Skeletal muscle cell (primary cell): ENCODE results near the gene FNDC3B.

ENCODE experiments used
- DNase-seq: peaks from one replicate; pipeline ENCODE4 v3.0.0-alpha.2; 2010; ENCODE audit warnings: low read depth
- H3K4me3 ChIP-seq: 2 replicates; pipeline ENCODE4 v1.5.1; 2011; ENCODE audit warnings: low read depth, mild to moderate bottlenecking, control low read depth, low read length, moderate library complexity

FNDC3B gene

DNA sequence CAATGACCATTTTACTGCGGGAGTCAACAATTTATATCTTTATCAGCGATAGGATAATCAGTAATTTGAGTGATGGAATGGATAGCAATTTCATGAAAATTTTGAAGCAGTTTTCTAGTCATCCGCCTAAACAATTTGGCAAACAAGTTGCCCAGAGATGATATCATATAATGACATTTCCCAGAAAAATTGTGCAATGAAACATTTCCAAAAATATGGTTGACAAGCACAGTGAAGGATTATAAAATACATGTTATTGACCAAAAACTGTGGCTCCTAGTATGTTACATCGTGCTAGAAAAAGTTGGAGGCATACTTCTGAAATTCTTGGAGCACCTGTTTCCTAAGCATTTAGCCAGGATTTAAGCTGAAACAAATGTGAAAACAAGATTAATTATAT is 263.8 kb downstream of the FNDC3B start:
- H3K4me3 ChIP-seq = no peak overlapping the region

GRCh38 chr3:172303941-172304558 is 264.7 kb downstream of the FNDC3B start:
- H3K4me3 ChIP-seq = no peak overlapping the region
- DNase-seq = no peak

More for the DNA sequence above, 263.8 kb downstream of the FNDC3B start:
- DNase-seq = no peak

DNA sequence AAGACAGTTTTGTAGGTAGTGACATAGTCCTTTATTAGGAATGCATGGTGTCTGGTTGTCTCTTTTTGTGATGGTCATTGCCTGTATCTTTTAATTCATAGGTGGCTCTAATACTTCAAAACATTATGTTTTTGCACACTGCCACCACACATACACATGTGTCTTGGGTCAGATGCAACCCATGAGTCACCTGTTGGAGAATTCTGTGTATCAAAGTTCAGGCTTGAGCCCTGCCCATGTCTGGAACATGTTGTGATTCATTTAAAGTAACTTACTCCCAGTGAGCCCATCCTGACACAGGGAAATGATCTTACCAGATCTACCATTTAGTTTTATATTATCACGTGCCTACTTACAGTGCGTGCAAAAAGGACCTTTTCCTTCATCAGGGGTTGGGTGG is 266.2 kb downstream of the FNDC3B start:
- H3K4me3 ChIP-seq = no peak overlapping the region
- DNase-seq = peak; percentile 72

DNA sequence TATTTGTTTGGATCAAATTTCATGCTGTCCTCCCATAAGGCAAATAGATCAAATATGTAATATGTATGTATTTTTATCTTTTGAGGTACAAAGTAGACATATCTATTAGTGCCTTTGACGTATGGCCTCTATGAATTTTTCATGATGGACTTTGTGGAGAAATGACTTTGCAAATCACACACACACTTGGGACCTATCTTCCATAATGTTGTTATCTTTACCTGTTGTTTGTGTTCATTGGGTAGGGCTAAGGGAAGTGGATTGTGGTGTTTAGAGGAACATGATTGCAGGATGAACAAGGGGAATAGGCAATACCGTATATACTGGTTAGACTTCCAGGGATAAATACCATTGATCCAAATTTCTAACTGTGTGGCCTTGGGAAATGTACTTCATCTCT is 266.6 kb downstream of the FNDC3B start:
- no peak for DNase-seq
- H3K4me3 ChIP-seq = no peak overlapping the region

DNA sequence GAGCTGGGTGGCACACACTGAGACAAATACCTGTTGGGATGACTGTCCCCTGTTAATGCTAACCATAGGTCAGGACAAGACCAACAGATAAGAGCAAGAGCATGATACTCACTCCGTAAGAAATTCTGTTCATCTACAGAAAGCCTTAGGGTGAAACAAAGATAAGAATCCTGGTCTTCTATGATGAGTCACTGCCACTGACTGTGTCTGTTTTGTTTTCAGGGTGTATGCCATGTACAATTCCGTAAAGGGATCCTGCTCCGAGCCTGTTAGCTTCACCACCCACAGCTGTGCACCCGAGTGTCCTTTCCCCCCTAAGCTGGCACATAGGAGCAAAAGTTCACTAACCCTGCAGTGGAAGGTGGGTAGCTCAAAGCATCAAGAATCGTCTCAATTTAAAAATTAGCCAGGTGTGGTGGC is 267.8 kb downstream of the FNDC3B start:
- H3K4me3 ChIP-seq = no peak overlapping the region
- no peak for DNase-seq

DNA sequence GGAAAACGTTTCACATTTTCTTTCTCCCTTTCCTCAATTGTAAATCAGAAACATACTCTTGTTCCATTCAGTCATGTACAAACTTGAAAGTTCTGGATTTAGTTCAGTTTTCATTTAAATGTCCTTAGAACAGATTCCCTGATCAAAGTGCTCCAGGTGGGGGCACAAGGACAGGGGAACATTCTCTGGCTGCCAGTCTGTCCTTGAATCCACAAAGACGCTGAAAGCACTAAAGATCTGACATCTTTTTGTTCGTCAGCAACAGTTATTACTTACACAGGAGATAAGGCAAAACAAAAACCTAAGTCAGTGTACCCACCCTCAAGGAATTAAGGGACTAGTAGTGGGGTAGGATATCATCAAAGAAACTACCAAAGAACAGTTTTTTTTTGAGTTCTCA is 269.7 kb downstream of the FNDC3B start:
- no peak overlapping the region for H3K4me3 ChIP-seq
- DNase-seq = no peak

GRCh38 chr3:172309741-172310427 is 270.5 kb downstream of the FNDC3B start:
- no peak for DNase-seq
- no peak overlapping the region for H3K4me3 ChIP-seq

GRCh38 chr3:172310428-172310760 is 271.0 kb downstream of the FNDC3B start:
- no peak overlapping the region for H3K4me3 ChIP-seq
- no peak for DNase-seq

GRCh38 chr3:172311217-172311616 is 271.8 kb downstream of the FNDC3B start:
- no peak for DNase-seq
- no peak overlapping the region for H3K4me3 ChIP-seq

DNA sequence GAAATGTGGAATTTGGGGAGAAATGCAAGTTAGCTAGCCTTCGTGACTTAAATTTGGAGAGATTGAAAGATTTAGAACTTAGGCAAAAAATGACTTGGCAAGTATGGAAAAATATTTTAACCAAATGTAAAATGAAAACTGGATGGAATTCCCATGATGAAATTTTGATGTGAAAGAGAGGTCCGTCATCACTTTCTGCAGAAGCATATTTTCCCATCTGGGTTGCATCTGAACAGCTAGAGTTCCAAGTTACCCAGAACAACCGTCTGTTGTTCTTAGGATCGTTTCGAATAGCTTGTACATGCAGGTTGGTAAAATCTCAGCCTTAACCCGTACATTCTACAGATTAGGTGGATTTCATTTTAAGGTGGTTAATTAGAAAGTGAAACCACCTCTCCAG is 272.6 kb downstream of the FNDC3B start:
- no peak overlapping the region for H3K4me3 ChIP-seq
- no peak for DNase-seq

DNA sequence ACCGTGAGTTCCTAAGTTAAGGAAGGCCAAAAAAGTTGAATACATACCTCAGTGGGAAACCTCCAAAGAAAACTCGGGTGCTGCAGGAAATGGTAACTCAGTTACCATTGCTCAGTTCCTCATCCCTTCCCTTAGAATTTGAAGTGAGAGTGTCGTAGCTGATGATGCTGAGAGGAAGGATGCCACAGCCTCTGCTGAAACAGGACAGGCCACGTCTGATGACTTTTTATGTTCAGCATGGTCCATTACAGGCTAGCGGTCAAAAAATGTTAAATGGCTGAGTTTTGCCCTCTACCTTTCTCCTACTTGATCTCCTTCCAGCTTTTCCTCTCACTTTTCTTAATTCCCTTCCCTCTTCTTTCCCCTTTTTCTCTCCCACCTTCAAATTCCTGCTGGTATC is 273.3 kb downstream of the FNDC3B start:
- H3K4me3 ChIP-seq = no peak overlapping the region
- DNase-seq = no peak

- no peak for DNase-seq
Measured at GRCh38 chr3:172313671-172314070, 274.3 kb downstream of the FNDC3B start.

GRCh38 chr3:172314591-172315160 is 275.3 kb downstream of the FNDC3B start:
- no peak overlapping the region for H3K4me3 ChIP-seq
- no peak for DNase-seq

More at GRCh38 chr3:172313671-172314070, 274.3 kb downstream of the FNDC3B start:
- no peak overlapping the region for H3K4me3 ChIP-seq

DNA sequence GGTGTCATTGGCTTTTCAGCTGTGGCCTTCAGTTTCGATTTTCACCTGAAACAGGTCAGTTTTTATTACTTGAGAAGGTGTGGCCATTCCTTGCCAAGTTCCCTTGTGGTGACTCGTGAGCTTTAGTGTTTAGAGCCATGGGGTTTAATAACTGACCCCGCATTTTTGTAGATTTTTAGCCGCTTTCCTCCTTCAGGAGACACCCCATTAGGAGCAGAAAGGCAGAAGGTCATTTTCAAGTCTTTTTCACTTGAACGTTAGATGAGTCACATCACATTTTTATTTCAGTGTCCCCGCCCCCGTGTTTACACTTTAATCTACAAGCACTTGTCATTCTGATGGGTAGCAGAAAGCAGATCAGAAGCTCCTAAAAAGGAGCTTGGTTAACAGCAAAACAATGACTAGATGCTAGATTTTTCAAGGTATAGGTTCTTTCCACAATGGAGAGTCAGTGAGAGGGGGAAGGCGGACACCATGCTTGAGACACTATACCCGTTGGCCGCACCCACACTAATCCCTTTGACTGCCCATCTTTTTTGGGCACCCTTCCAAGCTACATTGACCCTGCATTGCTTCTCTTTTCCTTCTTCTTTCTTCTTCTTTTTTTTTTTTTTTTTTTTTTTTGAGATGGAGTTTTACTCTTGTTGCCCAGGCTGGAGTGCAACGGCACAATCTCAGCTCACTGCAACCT is 276.2 kb downstream of the FNDC3B start:
- no peak overlapping the region for H3K4me3 ChIP-seq
- DNase-seq = peak; percentile 17

GRCh38 chr3:172316758-172317157 is 277.4 kb downstream of the FNDC3B start:
- no peak for DNase-seq
- H3K4me3 ChIP-seq = no peak overlapping the region

GRCh38 chr3:172317481-172317880 is 278.1 kb downstream of the FNDC3B start:
- no peak overlapping the region for H3K4me3 ChIP-seq
- DNase-seq = no peak

GRCh38 chr3:172317984-172318383 is 278.6 kb downstream of the FNDC3B start:
- DNase-seq = peak; percentile 68

GRCh38 chr3:172319595-172319994 is 280.2 kb downstream of the FNDC3B start:
- no peak for DNase-seq

More at GRCh38 chr3:172317984-172318383, 278.6 kb downstream of the FNDC3B start:
- no peak overlapping the region for H3K4me3 ChIP-seq

GRCh38 chr3:172320468-172320867 is 281.1 kb downstream of the FNDC3B start:
- H3K4me3 ChIP-seq = no peak overlapping the region
- no peak for DNase-seq

More at GRCh38 chr3:172319595-172319994, 280.2 kb downstream of the FNDC3B start:
- H3K4me3 ChIP-seq = no peak overlapping the region

DNA sequence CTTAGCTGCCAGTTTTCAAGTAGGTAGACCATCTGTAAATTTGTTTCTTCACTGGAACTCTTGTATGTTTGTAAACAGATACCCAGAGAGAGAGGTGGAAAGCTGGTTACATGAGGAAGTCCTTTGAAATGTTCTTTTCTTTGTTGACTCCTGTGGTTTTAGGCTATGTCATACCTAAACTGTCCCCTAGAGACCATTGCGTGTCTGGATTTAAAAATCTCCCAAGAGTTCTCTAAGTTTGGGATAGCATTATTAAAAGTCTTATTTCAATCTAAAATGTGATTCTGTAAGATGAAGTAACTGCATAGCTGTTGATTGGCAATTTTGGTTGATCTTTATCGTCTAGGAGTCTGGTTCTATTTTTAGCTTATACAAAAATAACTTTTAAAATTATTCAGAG is 281.7 kb downstream of the FNDC3B start:
- no peak overlapping the region for H3K4me3 ChIP-seq
- DNase-seq = no peak
